KBM-7 (cell line): Measurements from ENCODE around the gene POLR3E.

Experiments used
- DNase-seq: peaks from one replicate; pipeline ENCODE4 v3.0.0-alpha.2; 2015
- in situ Hi-C: fragments of 300-500 bp; cut with MboI; formaldehyde crosslinking; loops from 2 replicates; pipeline ENCODE4 v1.14.3; 2020; ENCODE audit warnings: low sequenced_read_pairs, low pct_unique_long_range_greater_than_20kb, mixed read lengths

Gene POLR3E

DNA sequence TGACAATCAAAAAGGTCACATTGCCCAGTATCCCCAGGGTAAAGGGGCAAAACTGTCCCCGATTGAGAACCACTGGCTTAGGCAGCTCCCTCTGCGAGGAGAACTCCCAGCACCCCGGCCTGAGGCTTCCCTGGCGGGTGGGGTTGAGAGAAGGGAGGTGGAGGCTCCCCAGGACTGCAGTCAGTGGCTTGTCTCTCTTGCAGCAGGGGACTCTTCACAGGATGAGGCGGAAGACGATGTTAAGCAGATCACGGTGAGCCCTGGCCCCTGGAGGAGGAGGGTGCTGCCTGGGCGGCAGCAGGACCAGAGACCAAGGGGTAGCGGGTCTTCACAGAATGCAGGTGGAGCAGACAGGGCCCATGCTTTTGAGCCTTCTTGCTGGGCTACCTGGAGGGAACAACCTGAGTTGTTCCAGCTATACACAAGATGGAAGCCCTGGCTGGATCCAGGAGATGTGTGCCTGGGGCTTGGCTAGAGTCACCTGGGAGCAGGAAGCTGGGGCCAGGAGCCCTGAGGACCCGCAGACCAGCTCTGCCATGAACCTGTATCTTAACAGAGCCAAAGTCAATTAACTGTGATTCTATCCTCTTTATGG is 16.8 kb downstream of the POLR3E start:
- in situ Hi-C loops = no loop called here
- DNase-seq = no peak

DNA sequence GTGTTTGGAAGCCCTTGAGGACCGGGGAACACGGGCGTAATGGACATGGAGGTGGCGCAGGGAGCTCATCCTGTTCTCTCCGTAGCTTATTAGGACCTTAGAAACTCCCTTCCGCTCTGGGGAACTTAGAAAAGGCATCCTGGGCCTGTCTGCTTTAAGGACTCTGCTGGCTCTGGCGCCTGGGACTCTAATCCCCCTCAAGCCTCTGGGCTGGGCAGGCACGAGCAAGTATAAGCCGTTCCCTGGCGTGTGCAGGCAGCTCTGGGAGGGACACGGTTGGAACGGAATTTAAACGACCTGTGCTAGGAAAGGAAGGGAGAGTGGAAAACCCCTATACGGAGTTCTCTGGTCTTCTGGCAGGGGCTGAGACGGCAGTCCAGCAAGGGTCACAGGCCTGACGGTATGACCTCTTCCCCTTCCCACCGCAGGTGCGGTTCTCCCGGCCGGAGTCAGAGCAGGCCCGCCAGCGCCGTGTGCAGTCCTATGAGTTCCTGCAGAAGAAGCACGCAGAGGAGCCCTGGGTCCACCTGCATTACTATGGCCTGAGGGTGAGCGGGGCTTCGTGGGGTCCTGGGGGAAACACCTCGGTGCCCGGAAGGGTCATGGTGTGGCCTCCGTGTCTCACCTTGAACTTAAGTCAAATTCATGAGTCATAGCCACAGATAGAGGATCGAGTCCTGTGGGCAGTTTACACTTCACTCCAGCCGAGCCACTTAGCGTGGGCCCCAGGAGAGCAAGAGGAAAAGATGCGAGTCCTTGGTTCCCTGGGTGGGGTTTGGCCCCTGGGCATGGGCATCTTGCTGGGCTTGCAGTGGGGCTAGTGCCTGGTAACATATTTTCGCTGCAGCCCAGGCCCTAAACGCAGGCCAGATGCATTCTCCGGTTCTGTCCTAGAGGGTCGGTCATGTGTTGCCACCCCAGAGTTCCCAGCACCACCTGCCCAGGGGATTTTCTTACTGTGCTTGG is 17.7 kb downstream of the POLR3E start:
- no peak for DNase-seq
- in situ Hi-C loops = no loop called here

- DNase-seq = no peak
- in situ Hi-C loops = no loop called here
These were observed 18.8 kb downstream of the POLR3E start for GRCh38 chr16:22315979-22316378.

GRCh38 chr16:22316411-22316811 is 19.2 kb downstream of the POLR3E start:
- in situ Hi-C loops = no loop called here
- no peak for DNase-seq

- in situ Hi-C loops = no loop called here
- DNase-seq = no peak
These were observed 19.9 kb downstream of the POLR3E start for GRCh38 chr16:22317001-22317530.

DNA sequence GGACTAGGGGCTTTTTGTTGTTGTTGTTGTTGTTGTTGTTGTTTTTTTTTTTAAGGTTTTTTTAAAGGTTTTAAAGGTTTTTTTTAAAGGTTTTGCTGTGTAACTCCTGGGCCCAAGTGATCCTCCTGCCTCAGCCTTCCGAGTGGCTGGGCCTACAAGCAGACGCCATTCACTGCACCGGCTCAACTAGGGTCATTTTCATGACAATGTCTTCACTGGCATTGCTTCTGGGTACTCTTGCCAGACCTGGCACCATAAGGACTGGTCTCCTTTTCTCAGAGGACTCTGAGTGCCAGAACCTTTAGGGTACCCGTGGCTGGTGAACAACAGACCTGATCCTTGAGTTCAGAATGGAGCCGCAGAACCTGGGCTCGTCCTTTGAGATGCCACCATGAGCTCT is 20.4 kb downstream of the POLR3E start:
- no peak for DNase-seq
- in situ Hi-C loops = no loop called here

DNA sequence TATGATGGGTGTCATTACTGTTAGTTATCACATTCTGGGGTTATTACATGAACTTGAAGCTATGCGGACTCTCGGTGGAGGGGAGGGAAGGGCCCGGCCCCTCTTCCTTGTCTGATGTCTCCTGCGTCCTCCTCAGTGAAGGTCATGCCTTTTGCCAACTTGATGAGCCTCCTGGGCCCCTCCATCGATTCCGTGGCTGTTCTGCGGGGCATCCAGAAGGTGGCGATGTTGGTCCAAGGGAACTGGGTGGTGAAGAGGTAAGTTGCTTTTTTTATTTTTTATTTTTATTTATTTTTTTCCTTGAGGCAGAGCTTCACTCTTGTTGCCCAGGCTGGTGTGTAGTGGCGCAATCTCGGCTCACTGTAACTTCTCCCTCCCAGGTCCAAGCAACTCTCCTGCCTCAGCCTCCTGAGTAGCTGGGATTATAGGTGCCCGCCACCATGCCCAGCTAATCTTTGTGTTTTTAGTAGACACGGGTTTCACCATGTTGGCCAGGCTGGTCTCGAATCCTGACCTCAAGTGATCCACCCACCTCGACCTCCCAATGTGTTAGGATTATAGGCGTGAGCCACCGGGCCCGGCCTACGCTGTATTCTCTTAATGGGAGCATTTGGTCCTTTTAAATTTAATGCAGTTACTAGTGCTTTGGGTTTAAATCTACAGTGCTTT is 21.6 kb downstream of the POLR3E start:
- DNase-seq = peak; percentile 71
- in situ Hi-C loops = no loop called here

GRCh38 chr16:22320572-22321339 is 23.5 kb downstream of the POLR3E start:
- in situ Hi-C loops = no loop called here

GRCh38 chr16:22321340-22322001 is 24.3 kb downstream of the POLR3E start:
- DNase-seq = peak; percentile 58
- in situ Hi-C loops = no loop called here

More at GRCh38 chr16:22320572-22321339, 23.5 kb downstream of the POLR3E start:
- DNase-seq = no peak

DNA sequence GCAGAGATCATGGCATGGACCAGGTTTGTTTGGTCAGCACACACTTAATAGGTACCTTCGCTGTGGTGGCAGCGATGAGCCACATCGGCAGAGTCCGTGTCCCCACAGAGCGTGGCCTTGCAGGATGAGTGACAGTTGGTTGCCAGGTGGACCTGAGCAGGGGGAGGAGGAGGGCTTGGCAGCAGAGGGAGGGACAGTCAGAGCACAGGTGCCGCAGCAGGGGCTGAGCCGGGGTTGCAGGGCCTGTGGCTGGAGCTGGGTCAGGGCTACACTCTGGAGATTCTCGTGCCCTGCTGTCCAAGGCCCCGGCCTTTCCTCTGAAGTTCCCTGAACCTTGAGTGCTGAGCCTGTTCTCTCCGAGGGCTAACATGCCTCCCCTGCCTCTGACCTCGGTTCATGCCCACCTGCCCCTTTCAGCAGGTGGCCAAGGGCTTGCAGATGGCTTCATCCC is 24.8 kb downstream of the POLR3E start:
- in situ Hi-C loops = no loop called here
- DNase-seq = no peak

- in situ Hi-C loops = no loop called here
- DNase-seq = no peak
These were observed 25.5 kb downstream of the POLR3E start for GRCh38 chr16:22322741-22323140.

- in situ Hi-C loops = no loop called here
- no peak for DNase-seq
These were observed 26.2 kb downstream of the POLR3E start for GRCh38 chr16:22323173-22323958.

DNA sequence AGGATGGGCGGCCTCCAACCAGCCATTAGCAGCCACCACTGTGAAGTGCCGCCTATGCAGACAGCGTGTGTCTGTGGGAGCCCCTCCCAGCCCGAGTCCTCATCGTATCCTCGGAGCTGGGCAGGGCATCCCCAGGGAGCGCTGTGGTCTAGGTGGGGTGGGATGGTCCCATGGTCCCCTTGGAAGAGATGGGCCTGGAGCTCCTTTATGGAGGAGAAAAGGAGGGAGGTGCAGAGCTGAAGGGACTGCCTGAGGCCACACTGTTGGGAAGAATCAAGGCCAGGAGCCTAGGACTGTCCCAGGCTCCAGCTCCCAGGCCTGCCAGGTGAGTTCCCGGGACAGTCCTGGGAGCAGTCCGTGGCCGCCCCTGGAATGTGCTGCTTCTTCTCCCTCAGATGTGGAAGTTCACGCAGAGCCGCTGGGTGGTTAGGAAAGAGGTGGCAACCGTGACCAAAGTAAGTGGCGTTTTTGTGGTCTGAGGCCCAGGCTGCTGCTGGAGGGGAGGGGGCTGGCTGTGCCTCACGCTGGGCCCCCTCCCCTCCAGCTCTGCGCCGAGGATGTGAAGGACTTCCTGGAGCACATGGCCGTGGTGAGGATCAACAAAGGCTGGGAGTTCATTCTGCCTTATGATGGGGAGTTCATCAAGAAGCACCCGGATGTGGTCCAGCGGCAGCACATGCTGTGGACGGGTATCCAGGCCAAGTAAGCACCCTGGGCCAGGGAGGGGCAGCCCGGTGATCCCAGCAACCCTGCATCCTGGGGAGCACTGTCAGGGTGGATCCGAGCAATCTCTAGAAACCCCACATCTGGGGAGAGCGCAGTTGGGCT is 27.0 kb downstream of the POLR3E start:
- in situ Hi-C loops = no loop called here
- DNase-seq = no peak

GRCh38 chr16:22324787-22325597 is 27.8 kb downstream of the POLR3E start:
- in situ Hi-C loops = no loop called here
- no peak for DNase-seq

GRCh38 chr16:22325598-22326368 is 28.6 kb downstream of the POLR3E start:
- in situ Hi-C loops = no loop called here
- DNase-seq = no peak

GRCh38 chr16:22326369-22326652 is 29.1 kb downstream of the POLR3E start:
- no peak for DNase-seq
- in situ Hi-C loops = no loop called here
